H1 (cell line): ENCODE data around the gene ABCA1. TPM values are rescaled to one million over a fixed set of nuclear protein-coding genes. Genes with fewer than 3 reads are reported as not detected.
A peak's percentile ranks its signal among the peaks of the same experiment; 100 is the strongest.

ENCODE experiments used
- CTCF ChIA-PET: fragments of 300-600 bp; sonication (Branson Sonifier 250); formaldehyde crosslinking; loops from one replicate; lab custom pipeline; 2021; ENCODE audit not compliant: partially characterized antibody; lab: Charles Lee
- POLR2A ChIA-PET: fragments of 300-600 bp; sonication (Branson Sonifier 250); formaldehyde crosslinking; loops from one replicate; lab custom pipeline; 2021; ENCODE audit warnings: inconsistent platforms; ENCODE audit not compliant: partially characterized antibody; lab: Charles Lee
- DNase-seq, 2 experiments: peaks; one replicate each; pipeline versions ENCODE4 v3.0.0 to v3.0.0-alpha.2; 2010 to 2022; ENCODE audit warnings: low spot score in 2 of 2, low read depth in 1 of 2, mixed read lengths in 1 of 2
- FAIRE-seq: peaks from 2 replicates; lab custom pipeline; 2011; peaks lifted over from hg19 to GRCh38; lab: Jason Lieb, UNC
- H2AFZ ChIP-seq: 2 replicates; pipeline ENCODE4 v1.8.1; 2012; ENCODE audit warnings: low read length, inconsistent platforms
- H2AK5ac ChIP-seq: 2 replicates; pipeline ENCODE4 v1.6.1; 2013; ENCODE audit warnings: low read depth, low read length
- H2BK120ac ChIP-seq: replicated peaks from 2 replicates; pipeline ENCODE3; 2013; ENCODE audit warnings: low read depth, low read length, inconsistent platforms
- H2BK12ac ChIP-seq: 2 replicates; pipeline ENCODE4 v1.6.1; 2013; ENCODE audit warnings: low read depth, low read length
- H2BK15ac ChIP-seq: 2 replicates; pipeline ENCODE4 v1.6.1; 2013; ENCODE audit warnings: low read length
- H2BK20ac ChIP-seq: 2 replicates; pipeline ENCODE4 v1.6.1; 2013; ENCODE audit warnings: low read length
- H2BK5ac ChIP-seq: 2 replicates; pipeline ENCODE4 v1.6.1; 2013; ENCODE audit warnings: low read depth, low read length
- H3K14ac ChIP-seq: 2 replicates; pipeline ENCODE4 v1.6.1; 2013; ENCODE audit warnings: inconsistent platforms; ENCODE audit not compliant: insufficient read length
- H3K18ac ChIP-seq: 2 replicates; pipeline ENCODE4 v1.6.1; 2013; ENCODE audit warnings: low read length; ENCODE audit errors: extremely low read depth
- H3K23ac ChIP-seq: 2 replicates; pipeline ENCODE4 v1.6.1; 2013; ENCODE audit warnings: inconsistent platforms; ENCODE audit not compliant: insufficient read length
- H3K23me2 ChIP-seq: 2 replicates; pipeline ENCODE4 v1.6.1; 2013; ENCODE audit warnings: low read depth, low read length
- H3K27ac ChIP-seq: 2 replicates; pipeline ENCODE4 v1.6.1; 2011; ENCODE audit warnings: low read depth, low read length, inconsistent platforms
- H3K27me3 ChIP-seq, 4 experiments: replicated peaks in 1 of 4; 1 replicate in 1 of 4; 2 replicates in 3 of 4; pipeline versions ENCODE4 v1.6.1 to v1.8.1; 2011 to 2013; ENCODE audit warnings: low read length in 3 of 4, mild to moderate bottlenecking in 3 of 4, inconsistent platforms in 2 of 4, mixed read lengths in 2 of 4, moderate library complexity in 1 of 4; ENCODE audit not compliant: control insufficient read depth in 3 of 4, insufficient read depth in 3 of 4; ENCODE audit errors: extremely low read depth in 1 of 4
- H3K36me3 ChIP-seq, 4 experiments: 2 replicates each; pipeline versions ENCODE4 v1.6.1 to v1.8.1; 2011 to 2013; ENCODE audit warnings: mild to moderate bottlenecking in 4 of 4, low read length in 3 of 4, moderate library complexity in 2 of 4, control low read depth in 1 of 4, inconsistent platforms in 1 of 4; ENCODE audit not compliant: insufficient read depth in 4 of 4, control insufficient read depth in 2 of 4
- H3K4ac ChIP-seq: replicated peaks from 2 replicates; pipeline ENCODE3; 2013; ENCODE audit warnings: low read length, low read depth, mixed read lengths, inconsistent platforms; ENCODE audit not compliant: insufficient read length
- H3K4me1 ChIP-seq, 4 experiments: replicated peaks in 1 of 4; 1 replicate in 1 of 4; 2 replicates in 3 of 4; pipeline versions ENCODE4 v1.6.1 to v1.8.1; 2011 to 2013; ENCODE audit warnings: low read length in 3 of 4, inconsistent platforms in 2 of 4, mixed read lengths in 1 of 4; ENCODE audit not compliant: insufficient read depth in 4 of 4, control insufficient read depth in 3 of 4
- H3K4me2 ChIP-seq, 2 experiments: 2 replicates each; pipeline versions ENCODE4 v1.6.1 to v1.8.1; 2011 to 2013; ENCODE audit warnings: low read depth in 2 of 2, low read length in 2 of 2, control low read depth in 1 of 2, inconsistent platforms in 1 of 2, mild to moderate bottlenecking in 1 of 2; ENCODE audit not compliant: insufficient read depth in 1 of 2
- H3K4me3 ChIP-seq, 4 experiments: fragments of 200-600, 300-600 bp in 1 of 4; sonication (generic), shearing (Covaris generic), sonication (Bioruptor Twin) in 1 of 4; 2 replicates each; pipeline versions ENCODE4 v1.5.1 to v1.8.1; 2011 to 2016; ENCODE audit warnings: low read length in 4 of 4, low read depth in 3 of 4, control low read depth in 2 of 4, inconsistent platforms in 2 of 4, mild to moderate bottlenecking in 2 of 4, mixed read lengths in 1 of 4, moderate library complexity in 1 of 4; ENCODE audit not compliant: insufficient read depth in 2 of 4; ENCODE audit errors: extremely low read depth in 1 of 4
- H3K56ac ChIP-seq: replicated peaks from 2 replicates; pipeline ENCODE3; 2013; ENCODE audit warnings: low read depth, mild to moderate bottlenecking, mixed read lengths, low read length, inconsistent platforms; ENCODE audit not compliant: insufficient read length
- H3K79me1 ChIP-seq: 2 replicates; pipeline ENCODE4 v1.6.1; 2013; ENCODE audit warnings: low read depth, low read length, control low read depth
- H3K79me2 ChIP-seq, 2 experiments: 2 replicates each; pipeline versions ENCODE4 v1.6.1 to v1.8.1; 2012 to 2013; ENCODE audit warnings: low read length in 2 of 2, mild to moderate bottlenecking in 2 of 2, inconsistent platforms in 1 of 2; ENCODE audit not compliant: insufficient read depth in 2 of 2, control insufficient read depth in 1 of 2
- H3K9ac ChIP-seq, 4 experiments: replicated peaks in 1 of 4; 1 replicate in 1 of 4; 2 replicates in 3 of 4; pipeline versions ENCODE4 v1.6.1 to v1.8.1; 2011 to 2013; ENCODE audit warnings: low read depth in 3 of 4, low read length in 3 of 4, control low read depth in 2 of 4, mild to moderate bottlenecking in 2 of 4, moderate library complexity in 2 of 4, inconsistent platforms in 1 of 4; ENCODE audit errors: extremely low read depth in 1 of 4
- H3K9me3 ChIP-seq, 2 experiments: 2 replicates each; pipeline versions ENCODE4 v1.6.1 to v1.8.1; 2012 to 2013; ENCODE audit warnings: mild to moderate bottlenecking in 2 of 2, moderate library complexity in 2 of 2, control low read depth in 1 of 2, inconsistent platforms in 1 of 2, low read depth in 1 of 2, low read length in 1 of 2, mixed read lengths in 1 of 2; ENCODE audit not compliant: insufficient read depth in 2 of 2
- H4K20me1 ChIP-seq, 2 experiments: replicated peaks in 1 of 2; 2 replicates each; pipeline versions ENCODE3 to v1.8.1; 2011 to 2013; ENCODE audit warnings: inconsistent platforms in 2 of 2, low read length in 2 of 2, mild to moderate bottlenecking in 1 of 2; ENCODE audit not compliant: insufficient read depth in 2 of 2, control insufficient read depth in 1 of 2
- H4K5ac ChIP-seq: 2 replicates; pipeline ENCODE4 v1.6.1; 2013; ENCODE audit warnings: low read length, low read depth, mixed read lengths, inconsistent platforms; ENCODE audit not compliant: insufficient read length
- H4K8ac ChIP-seq: 2 replicates; pipeline ENCODE4 v1.8.0; 2013; ENCODE audit warnings: mild to moderate bottlenecking, moderate library complexity, low read length, inconsistent platforms; ENCODE audit not compliant: insufficient read depth; ENCODE audit errors: extremely low read depth
- H4K91ac ChIP-seq: replicated peaks from 2 replicates; pipeline ENCODE3; 2013; ENCODE audit warnings: low read length, mixed read lengths, inconsistent platforms; ENCODE audit not compliant: insufficient read length
- CBX8 ChIP-seq: fragments of 300-800, 300-1000 bp; sonication (generic); IDR thresholded peaks from 2 replicates; pipeline ENCODE4 v1.7.1; 2016; ENCODE audit warnings: low read depth, low read length, borderline replicate concordance
- EGR1 ChIP-seq: IDR thresholded peaks from 2 replicates; pipeline ENCODE4 v1.6.1; 2011; ENCODE audit warnings: low read depth, low read length, borderline replicate concordance
- EZH2 ChIP-seq: fragments of 200-600 bp; sonication (generic); IDR thresholded peaks from 2 replicates; pipeline ENCODE4 v1.7.1; 2012; ENCODE audit warnings: low read depth, mild to moderate bottlenecking, moderate library complexity, low read length, inconsistent platforms; ENCODE audit not compliant: severe bottlenecking
- GABPA ChIP-seq: IDR thresholded peaks from 2 replicates; pipeline ENCODE4 v1.6.1; 2011; ENCODE audit warnings: mild to moderate bottlenecking, low read length, moderate library complexity, borderline replicate concordance; ENCODE audit not compliant: insufficient read depth
- GTF2F1 ChIP-seq: IDR thresholded peaks from 2 replicates; pipeline ENCODE4 v1.6.1; 2012; ENCODE audit warnings: low read depth, low read length, improper control_type of control experiment, borderline replicate concordance
- KDM4A ChIP-seq: IDR thresholded peaks from one replicate; pipeline ENCODE4 v1.7.1; 2012; ENCODE audit warnings: low read depth, mild to moderate bottlenecking, moderate library complexity, low read length, inconsistent platforms; ENCODE audit not compliant: severe bottlenecking
- NANOG ChIP-seq: IDR thresholded peaks from 2 replicates; pipeline ENCODE4 v1.6.1; 2011; ENCODE audit warnings: low read length, low read depth, mild to moderate bottlenecking, inconsistent platforms; ENCODE audit not compliant: insufficient read depth, poor library complexity, severe bottlenecking
- PHF8 ChIP-seq: fragments of 200-600 bp; sonication (generic); conservative IDR thresholded peaks from 2 replicates; pipeline ENCODE4 v1.7.1; 2012; ENCODE audit warnings: low read depth, mild to moderate bottlenecking, inconsistent platforms, low read length, moderate library complexity
- POLR2A ChIP-seq, 2 experiments: IDR thresholded peaks; 1 replicate in 1 of 2; 2 replicates in 1 of 2; pipeline ENCODE4 v1.6.1; 2011; ENCODE audit warnings: low read depth in 2 of 2, low read length in 2 of 2, mild to moderate bottlenecking in 2 of 2; ENCODE audit errors: control extremely low read depth in 1 of 2
- SIX5 ChIP-seq: IDR thresholded peaks from 2 replicates; pipeline ENCODE4 v1.6.1; 2011; ENCODE audit warnings: mild to moderate bottlenecking, low read depth, low read length
- SP4 ChIP-seq: IDR thresholded peaks from 2 replicates; pipeline ENCODE4 v1.6.1; 2012; ENCODE audit warnings: low read length, inconsistent platforms
- SRF ChIP-seq: IDR thresholded peaks from 2 replicates; pipeline ENCODE4 v1.6.1; 2011; ENCODE audit warnings: mild to moderate bottlenecking, low read depth, low read length, moderate library complexity
- TAF1 ChIP-seq: IDR thresholded peaks from 2 replicates; pipeline ENCODE4 v1.6.1; 2011; ENCODE audit warnings: mild to moderate bottlenecking, low read depth, low read length
- TEAD4 ChIP-seq: IDR thresholded peaks from 2 replicates; pipeline ENCODE4 v1.6.1; 2012; ENCODE audit warnings: low read depth, low read length, inconsistent platforms, mixed read lengths
- ZNF274 ChIP-seq: IDR thresholded peaks from 2 replicates; pipeline ENCODE4 v1.7.0; 2012; ENCODE audit warnings: low read length, borderline replicate concordance; ENCODE audit errors: extremely low read depth
- WGBS, 2 experiments: shearing (Covaris generic) in 1 of 2; methylation state at CpG; one replicate each; pipeline versions ENCODE4 v1.1.6 to v1.1.7; 2013 to 2015; ENCODE audit warnings: low lambda C conversion rate in 2 of 2, mixed read lengths in 2 of 2, inconsistent platforms in 1 of 2, low coverage in 1 of 2, missing lambda C conversion rate in 1 of 2; ENCODE audit not compliant: insufficient replicate concordance in 2 of 2, insufficient coverage in 1 of 2, insufficient read length in 1 of 2; ENCODE audit errors: extremely low coverage in 1 of 2, missing lambda C conversion rate in 1 of 2; 5-methylcytosine and 5-hydroxymethylcytosine counted together
- polyA plus RNA-seq, 7 experiments: library from polyadenylated mRNA; depleted of rRNA in 3 of 7; stranded (reverse) in 5 of 7; unstranded in 2 of 7; fragments of >200 nt in 5 of 7; fragments of 200-250 nt in 2 of 7; gene quantifications; 1 replicate in 5 of 7; 2 replicates in 1 of 7; 4 replicates in 1 of 7; pipeline versions ENCODE4 v1.2.1 to v1.2.3, GENCODE V29; 2011 to 2013; ENCODE audit warnings: missing spikeins in 2 of 7, mixed read lengths in 2 of 7
- total RNA-seq: library from RNA; stranded (reverse); fragmentation: NEBNext Ultra II Directional; extraction: Animal tissue kit (Norgen Biotek cat#: 25700); gene quantifications from 2 replicates; pipeline ENCODE4 v1.2.1, GENCODE V29; 2021

The ABCA1 gene
- total and polyA plus RNA-seq, 2 of the 8 experiments (the other 6 are each of a cell fraction or from before 2014, with no cell fraction given): 6.9 to 7.8 TPM

DNA sequence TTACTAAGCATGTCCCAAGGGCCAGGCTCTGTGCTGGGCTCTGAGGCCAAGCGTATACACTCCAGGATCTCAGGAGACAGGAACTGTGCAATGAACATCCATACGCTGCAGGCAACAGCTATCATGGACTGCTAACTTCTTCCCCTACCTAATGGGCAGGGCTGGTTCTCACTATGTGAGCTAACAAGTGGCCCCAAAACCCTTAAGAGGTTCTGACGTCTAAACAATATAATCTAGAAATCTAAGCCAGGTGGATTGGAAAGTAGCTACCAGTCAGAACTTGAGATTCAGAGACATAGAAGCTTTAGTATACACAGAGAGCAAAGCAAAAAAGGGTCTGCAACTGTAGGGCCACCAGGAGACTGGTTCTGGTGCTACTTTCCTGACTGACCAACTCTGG lies 27.6 kb downstream of the ABCA1 start:
- Histone ChIP-seq H3K23me2 (no peaks in the 10 kb centered on the region), H2BK120ac (no peak overlapping the region), H2AK5ac (peak overlapping the region; percentile 83; the same call in 1 of the 2 replicates), H2BK5ac (no peak overlapping the region), H3K79me2 (no peaks in the 10 kb centered on the region), H3K18ac (no peak overlapping the region), H3K4me2 (no peak overlapping the region), H3K14ac (no peak overlapping the region), H3K23ac (no peak overlapping the region), H2BK12ac (no peak overlapping the region), H3K9me3 (no peaks in the 10 kb centered on the region), H3K56ac (no peak overlapping the region), H4K5ac (no peak overlapping the region), H3K4ac (no peak overlapping the region), H3K27ac (no peak overlapping the region), H4K8ac (no peak overlapping the region), H4K20me1 (no peaks in the 10 kb centered on the region), H3K36me3 (no peaks in the 10 kb centered on the region), H3K9ac (no peak overlapping the region), H3K27me3 (no peaks in the 10 kb centered on the region), H3K4me3 (no peak overlapping the region), H3K79me1 (peaks cover 3% of the 10 kb centered on the region; the same call in 1 of the 2 replicates), H2BK15ac (no peak overlapping the region), H2BK20ac (0 out of 2 replicates have a peak overlapping the region, but pooled peaks have one; percentile 34), H3K4me1 (peaks cover 0 to 5% (median 4%) of the 10 kb centered on the region in 4 experiments; a peak in 4 of 7 replicates), H4K91ac (no peak overlapping the region), H2AFZ (no peak overlapping the region)
- no peak for DNase-seq
- CTCF ChIA-PET: interaction anchor here (0.7 to 2.4 kb wide), 3 partner anchors 11 to 37 kb away, joined by 3 to 7 read pairs (median 6); no protein-coding TSS in a partner anchor
- POLR2A ChIA-PET: interaction anchor here (0.6 kb wide), 1 partner anchor 43 kb away, joined by 4 read pairs; no protein-coding TSS in a partner anchor
- WGBS, 2 experiments: 62% methylated on average over 3 of the region's 3 CpGs; no CpG with 5 or more reads in 1 of the 2 experiments
- FAIRE-seq: no peak
- TF ChIP-seq ZNF274 (no peak), PHF8 (no peak), SIX5 (no peak), GABPA (no peak), KDM4A (no peak), POLR2A (IDR thresholded peaks at IDR 0.05; ENCODE audit: control extremely low read depth in 1 of 2, low read depth in 2 of 2, low read length in 2 of 2) (no peak), TEAD4 (no peak), SP4 (no peak), GTF2F1 (no peak), EZH2 (no peak), NANOG (no peak), EGR1 (no peak), SRF (no peak), TAF1 (no peak), CBX8 (no peak)
